ENCODE results near the gene PTGER4.
"Not testable (repeated sequence)": the region's sequence is repeated elsewhere in the genome, so short reads cannot be mapped to it uniquely, and the experiment has no call there.

DNA sequence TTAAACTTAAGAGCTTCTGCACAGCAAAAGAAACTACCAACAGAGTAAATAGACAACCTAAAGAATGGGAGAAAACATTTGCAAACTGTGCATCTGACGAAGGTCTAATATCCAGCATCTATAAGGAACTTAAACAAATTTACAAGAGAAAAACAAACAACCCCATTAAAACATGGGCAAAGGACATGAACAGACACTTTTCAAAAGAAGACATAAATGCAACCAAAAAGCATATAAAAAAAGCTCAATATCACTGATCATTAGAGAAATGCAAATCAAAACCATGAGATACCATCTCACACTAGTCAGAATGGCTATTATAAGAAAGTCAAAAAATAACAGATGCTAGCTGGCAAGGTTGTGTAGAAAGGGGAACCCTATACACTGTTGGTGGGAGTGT lies 25.8 kb downstream of the PTGER4 start:
- TF ChIP-seq POLR2A, POLR2AphosphoS5 (IDR thresholded peaks at IDR 0.05; ENCODE audit: low read depth, low read length): not testable (repeated sequence)

Measured in GM12892 (cell line).